Muscle of back (tissue), 11 donors: ENCODE measurements around the gene PRUNE2. TPM values are rescaled to one million over a fixed set of nuclear protein-coding genes. Genes with fewer than 3 reads are reported as not detected.
"Not testable (repeated sequence)": the region's sequence is repeated elsewhere in the genome, so short reads cannot be mapped to it uniquely, and the experiment has no call there.

Source experiments
- DNase-seq, 3 donors: peaks; one replicate each; pipeline versions ENCODE4 v3.0.0 to v3.0.0-alpha.2; 2013
- polyA plus RNA-seq, 10 donors: library from polyadenylated mRNA; unstranded; fragments of 120-200 nt; gene quantifications; one replicate each; pipeline ENCODE4 v1.2.1, GENCODE V29; 2013; ENCODE audit not compliant: insufficient read length in 10 of 10

Gene PRUNE2
- polyA plus RNA-seq, 10 donors: 10.3 to 17.7 (median 12.8) TPM

GRCh38 chr9:76803083-76803482 lies 102.8 kb downstream of the PRUNE2 start:
- no peak for DNase-seq

- no peak for DNase-seq
These were observed 105.0 kb downstream of the PRUNE2 start for GRCh38 chr9:76800901-76801300.

GRCh38 chr9:76799473-76799872 lies 106.4 kb downstream of the PRUNE2 start:
- no peak for DNase-seq

- no peak for DNase-seq
These were observed 107.4 kb downstream of the PRUNE2 start for GRCh38 chr9:76798527-76798926.

- DNase-seq: no peak
These were observed 109.6 kb downstream of the PRUNE2 start for GRCh38 chr9:76796296-76796695.

- DNase-seq: no peak
These were observed 112.0 kb downstream of the PRUNE2 start for GRCh38 chr9:76793784-76794431.

- DNase-seq: no peak
These were observed 116.1 kb downstream of the PRUNE2 start for GRCh38 chr9:76789840-76790239.

- no peak for DNase-seq
These were observed 118.2 kb downstream of the PRUNE2 start for GRCh38 chr9:76787677-76788076.

- DNase-seq: no peak
These were observed 120.4 kb downstream of the PRUNE2 start for GRCh38 chr9:76785501-76785900.

- DNase-seq: no peak
These were observed 121.0 kb downstream of the PRUNE2 start for GRCh38 chr9:76784881-76785280.

- DNase-seq: peak in 1 of 3 donors; percentile 34
These were observed 133.0 kb downstream of the PRUNE2 start for GRCh38 chr9:76772686-76773445.

GRCh38 chr9:76766126-76766525 lies 139.8 kb downstream of the PRUNE2 start:
- no peak for DNase-seq

- DNase-seq: no peak
These were observed 141.8 kb downstream of the PRUNE2 start, which contains the start of gene PCA3 for GRCh38 chr9:76764138-76764537. Gene PCA3, plus strand, starts transcription at chr9:76764438.

- peak in 1 of 3 donors; percentile 16 for DNase-seq
These were observed 144.5 kb downstream of the PRUNE2 start for GRCh38 chr9:76761448-76761847.

- peak in 1 of 3 donors; percentile 15 for DNase-seq
These were observed 146.2 kb downstream of the PRUNE2 start for GRCh38 chr9:76759732-76760131.

GRCh38 chr9:76758476-76758875 lies 147.4 kb downstream of the PRUNE2 start:
- no peak for DNase-seq

GRCh38 chr9:76756941-76757673 lies 148.8 kb downstream of the PRUNE2 start:
- no peak for DNase-seq

GRCh38 chr9:76756268-76756640 lies 149.7 kb downstream of the PRUNE2 start:
- peak in 1 of 3 donors; percentile 36 for DNase-seq

GRCh38 chr9:76751001-76751400 lies 154.9 kb downstream of the PRUNE2 start:
- peak in 1 of 3 donors; percentile 48 for DNase-seq

- no peak for DNase-seq
These were observed 161.6 kb downstream of the PRUNE2 start for GRCh38 chr9:76744336-76744735.

- no peak for DNase-seq
These were observed 162.0 kb downstream of the PRUNE2 start for GRCh38 chr9:76743931-76744330.

GRCh38 chr9:76742890-76743289 lies 163.0 kb downstream of the PRUNE2 start:
- DNase-seq: not testable (repeated sequence)

GRCh38 chr9:76741524-76741923 lies 164.4 kb downstream of the PRUNE2 start:
- DNase-seq: no peak
